ENCODE results near the gene PNRC1.

The PNRC1 gene

DNA sequence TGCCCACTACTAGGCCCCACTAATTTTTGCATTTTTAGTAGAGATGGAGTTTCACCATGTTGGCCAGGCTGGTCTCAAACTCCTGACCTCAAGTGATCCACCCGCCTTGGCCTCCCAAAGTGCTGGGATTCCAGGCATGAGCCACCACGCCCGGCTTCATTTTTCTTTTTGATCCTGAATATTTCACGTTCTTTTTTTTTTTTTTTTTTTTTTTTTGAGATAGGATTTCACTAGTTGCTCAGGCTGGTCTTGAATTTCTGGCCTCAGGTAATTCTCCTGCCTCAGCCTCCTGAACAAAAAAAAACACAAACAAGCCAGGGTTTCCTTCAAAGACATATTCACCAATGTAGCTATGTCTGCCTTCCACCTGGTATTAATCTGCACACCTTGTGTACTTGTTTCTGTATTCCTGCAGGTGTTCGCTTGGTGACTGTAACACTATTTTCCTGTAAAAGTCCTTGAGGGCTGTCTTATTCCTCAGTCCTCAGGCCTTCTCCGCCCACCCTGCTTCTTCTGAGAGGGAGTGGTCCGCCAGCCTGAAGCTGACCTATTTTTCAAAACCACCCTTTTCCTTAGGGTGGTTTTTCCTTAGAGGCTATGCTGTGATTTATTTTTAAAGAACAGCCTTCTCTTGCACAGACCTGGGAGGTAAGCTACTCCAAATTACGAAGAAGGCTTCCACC lies 36.1 kb upstream of the PNRC1 start:
- Histone ChIP-seq H3K79me2 (ENCODE audit: control insufficient read depth, insufficient read depth, low read length, unreplicated experiment) (no peaks in the 10 kb centered on the region), H3K27me3 (ENCODE audit: insufficient read depth, low read length) (no peaks in the 10 kb centered on the region), H3K36me3 (ENCODE audit: insufficient read depth, low read length) (no peaks in the 10 kb centered on the region), H3K4me3 (ENCODE audit: low read depth, low read length) (no peak overlapping the region), H3K4me1 (ENCODE audit: control insufficient read depth, insufficient read depth, low read length, unreplicated experiment) (peaks cover 22% of the 10 kb centered on the region), H3K27ac (ENCODE audit: low read depth, low read length) (no peak overlapping the region), H2AFZ (ENCODE audit: low read length, unreplicated experiment) (no peak overlapping the region)

GRCh38 chr6:89045011-89045387 lies 35.6 kb upstream of the PNRC1 start:
- no peak overlapping the region for H3K27ac ChIP-seq (ENCODE audit: low read depth, low read length)
- H2AFZ ChIP-seq (ENCODE audit: low read length, unreplicated experiment) = no peak overlapping the region
- H3K27me3 ChIP-seq (ENCODE audit: insufficient read depth, low read length) = no peaks in the 10 kb centered on the region
- no peaks in the 10 kb centered on the region for H3K79me2 ChIP-seq (ENCODE audit: control insufficient read depth, insufficient read depth, low read length, unreplicated experiment)
- H3K36me3 ChIP-seq (ENCODE audit: insufficient read depth, low read length) = no peaks in the 10 kb centered on the region
- H3K4me3 ChIP-seq (ENCODE audit: low read depth, low read length) = no peak overlapping the region
- peaks cover 27% of the 10 kb centered on the region for H3K4me1 ChIP-seq (ENCODE audit: control insufficient read depth, insufficient read depth, low read length, unreplicated experiment)

- H2AFZ ChIP-seq (ENCODE audit: low read length, unreplicated experiment) = no peak overlapping the region
- no peaks in the 10 kb centered on the region for H3K27me3 ChIP-seq (ENCODE audit: insufficient read depth, low read length)
- H3K4me1 ChIP-seq (ENCODE audit: control insufficient read depth, insufficient read depth, low read length, unreplicated experiment) = peaks cover 33% of the 10 kb centered on the region
Measured at GRCh38 chr6:89045576-89045975, 35.0 kb upstream of the PNRC1 start.

DNA sequence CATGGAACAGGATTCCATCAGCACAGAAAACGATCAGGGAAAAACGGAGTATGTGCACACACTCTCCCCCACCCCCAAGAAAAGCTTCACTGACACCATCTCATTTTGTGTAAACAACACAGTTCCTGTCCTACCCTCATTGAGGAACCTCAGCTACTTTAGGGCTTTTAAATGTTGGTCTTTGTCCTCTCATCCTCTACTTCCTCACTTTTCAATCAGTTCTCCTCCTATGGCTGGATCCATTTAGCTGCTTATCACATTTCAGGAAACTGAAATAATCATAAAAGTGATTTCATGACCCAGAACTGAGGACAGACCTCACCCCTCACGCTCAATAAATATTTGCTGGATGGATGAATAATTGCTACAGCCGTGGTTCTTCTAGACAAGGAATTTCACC lies 33.1 kb upstream of the PNRC1 start:
- H3K27me3 ChIP-seq (ENCODE audit: insufficient read depth, low read length) = no peaks in the 10 kb centered on the region
- H3K36me3 ChIP-seq (ENCODE audit: insufficient read depth, low read length) = no peaks in the 10 kb centered on the region
- no peak overlapping the region for H3K4me3 ChIP-seq (ENCODE audit: low read depth, low read length)
- H2AFZ ChIP-seq (ENCODE audit: low read length, unreplicated experiment) = no peak overlapping the region
- H3K79me2 ChIP-seq (ENCODE audit: control insufficient read depth, insufficient read depth, low read length, unreplicated experiment) = no peaks in the 10 kb centered on the region
- H3K27ac ChIP-seq (ENCODE audit: low read depth, low read length) = no peak overlapping the region
- peaks cover 37% of the 10 kb centered on the region for H3K4me1 ChIP-seq (ENCODE audit: control insufficient read depth, insufficient read depth, low read length, unreplicated experiment)

More at GRCh38 chr6:89045576-89045975, 35.0 kb upstream of the PNRC1 start:
- Histone ChIP-seq H3K27ac (ENCODE audit: low read depth, low read length) (peak overlapping the region; percentile 29; the same call in 1 of the 2 replicates), H3K36me3 (ENCODE audit: insufficient read depth, low read length) (no peaks in the 10 kb centered on the region), H3K79me2 (ENCODE audit: control insufficient read depth, insufficient read depth, low read length, unreplicated experiment) (no peaks in the 10 kb centered on the region), H3K4me3 (ENCODE audit: low read depth, low read length) (no peak overlapping the region)

- no peaks in the 10 kb centered on the region for H3K36me3 ChIP-seq (ENCODE audit: insufficient read depth, low read length)
- peak overlapping the region; percentile 51 for H2AFZ ChIP-seq (ENCODE audit: low read length, unreplicated experiment)
- H3K4me1 ChIP-seq (ENCODE audit: control insufficient read depth, insufficient read depth, low read length, unreplicated experiment) = peaks cover 37% of the 10 kb centered on the region
- no peak overlapping the region; the same call in 1 of the 2 replicates for H3K4me3 ChIP-seq (ENCODE audit: low read depth, low read length)
- no peaks in the 10 kb centered on the region for H3K27me3 ChIP-seq (ENCODE audit: insufficient read depth, low read length)
- H3K79me2 ChIP-seq (ENCODE audit: control insufficient read depth, insufficient read depth, low read length, unreplicated experiment) = no peaks in the 10 kb centered on the region
- H3K27ac ChIP-seq (ENCODE audit: low read depth, low read length) = peak overlapping the region; percentile 64
Measured at GRCh38 chr6:89048288-89048923, 32.1 kb upstream of the PNRC1 start.

DNA sequence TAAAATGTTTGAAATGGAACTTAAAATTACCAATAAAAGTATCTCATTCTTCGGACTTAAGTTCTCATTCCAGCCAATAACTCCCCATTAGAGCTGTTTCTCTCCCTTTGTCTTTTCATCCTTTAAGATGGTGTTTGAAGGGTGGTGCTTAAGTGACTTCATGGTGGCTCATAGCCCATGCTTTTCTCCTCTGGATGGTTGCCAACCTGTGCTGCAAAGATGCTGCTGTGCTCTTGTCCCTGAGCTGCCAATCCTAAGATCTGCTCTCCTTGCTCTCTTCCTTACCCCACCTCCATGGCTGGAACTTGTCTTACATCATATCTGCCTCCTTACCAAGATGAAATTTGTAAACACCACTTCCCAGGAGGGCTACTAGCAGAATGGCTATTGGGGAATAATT lies 31.6 kb upstream of the PNRC1 start:
- Histone ChIP-seq H3K79me2 (ENCODE audit: control insufficient read depth, insufficient read depth, low read length, unreplicated experiment) (no peaks in the 10 kb centered on the region), H2AFZ (ENCODE audit: low read length, unreplicated experiment) (peak overlapping the region; percentile 51), H3K4me1 (ENCODE audit: control insufficient read depth, insufficient read depth, low read length, unreplicated experiment) (peaks cover 37% of the 10 kb centered on the region), H3K27ac (ENCODE audit: low read depth, low read length) (peak overlapping the region; percentile 64), H3K27me3 (ENCODE audit: insufficient read depth, low read length) (no peaks in the 10 kb centered on the region), H3K4me3 (ENCODE audit: low read depth, low read length) (no peak overlapping the region; the same call in 1 of the 2 replicates), H3K36me3 (ENCODE audit: insufficient read depth, low read length) (no peaks in the 10 kb centered on the region)

GRCh38 chr6:89050155-89050554 lies 30.4 kb upstream of the PNRC1 start:
- Histone ChIP-seq H3K27me3 (ENCODE audit: insufficient read depth, low read length) (no peaks in the 10 kb centered on the region), H3K79me2 (ENCODE audit: control insufficient read depth, insufficient read depth, low read length, unreplicated experiment) (no peaks in the 10 kb centered on the region), H3K4me3 (ENCODE audit: low read depth, low read length) (no peak overlapping the region), H3K27ac (ENCODE audit: low read depth, low read length) (peak overlapping the region; percentile 64), H3K36me3 (ENCODE audit: insufficient read depth, low read length) (no peaks in the 10 kb centered on the region), H3K4me1 (ENCODE audit: control insufficient read depth, insufficient read depth, low read length, unreplicated experiment) (peaks cover 37% of the 10 kb centered on the region), H2AFZ (ENCODE audit: low read length, unreplicated experiment) (no peak overlapping the region)

- no peak overlapping the region for H2AFZ ChIP-seq (ENCODE audit: low read length, unreplicated experiment)
- H3K27ac ChIP-seq (ENCODE audit: low read depth, low read length) = peak overlapping the region; percentile 64
Measured at GRCh38 chr6:89050697-89051096, 29.9 kb upstream of the PNRC1 start.

DNA sequence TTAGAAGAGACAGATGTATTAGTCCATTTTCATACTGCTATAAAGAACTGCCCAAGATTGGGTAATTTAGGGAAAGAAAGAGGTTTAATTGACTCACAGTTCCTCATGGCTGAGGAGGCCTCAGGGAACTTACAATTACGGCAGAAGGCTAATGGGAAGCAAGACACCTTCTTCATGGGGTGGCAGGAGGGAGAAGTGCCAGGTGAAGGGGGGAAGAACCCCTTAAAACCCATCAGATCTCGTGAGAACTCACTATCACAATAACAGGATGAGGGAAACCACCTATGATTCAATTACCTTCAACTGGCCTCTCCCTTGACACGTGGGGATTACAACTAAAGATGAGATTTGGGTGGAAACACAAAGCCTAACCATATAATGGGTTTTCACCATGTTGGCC lies 28.9 kb upstream of the PNRC1 start:
- no peaks in the 10 kb centered on the region for H3K36me3 ChIP-seq (ENCODE audit: insufficient read depth, low read length)
- H3K4me3 ChIP-seq (ENCODE audit: low read depth, low read length) = no peak overlapping the region
- H3K27ac ChIP-seq (ENCODE audit: low read depth, low read length) = no peak overlapping the region
- H3K79me2 ChIP-seq (ENCODE audit: control insufficient read depth, insufficient read depth, low read length, unreplicated experiment) = no peaks in the 10 kb centered on the region
- H3K4me1 ChIP-seq (ENCODE audit: control insufficient read depth, insufficient read depth, low read length, unreplicated experiment) = peaks cover 37% of the 10 kb centered on the region
- H2AFZ ChIP-seq (ENCODE audit: low read length, unreplicated experiment) = no peak overlapping the region
- no peaks in the 10 kb centered on the region for H3K27me3 ChIP-seq (ENCODE audit: insufficient read depth, low read length)

More at GRCh38 chr6:89050697-89051096, 29.9 kb upstream of the PNRC1 start:
- no peaks in the 10 kb centered on the region for H3K36me3 ChIP-seq (ENCODE audit: insufficient read depth, low read length)
- H3K27me3 ChIP-seq (ENCODE audit: insufficient read depth, low read length) = no peaks in the 10 kb centered on the region
- H3K79me2 ChIP-seq (ENCODE audit: control insufficient read depth, insufficient read depth, low read length, unreplicated experiment) = no peaks in the 10 kb centered on the region
- no peak overlapping the region for H3K4me3 ChIP-seq (ENCODE audit: low read depth, low read length)
- H3K4me1 ChIP-seq (ENCODE audit: control insufficient read depth, insufficient read depth, low read length, unreplicated experiment) = peaks cover 37% of the 10 kb centered on the region

DNA sequence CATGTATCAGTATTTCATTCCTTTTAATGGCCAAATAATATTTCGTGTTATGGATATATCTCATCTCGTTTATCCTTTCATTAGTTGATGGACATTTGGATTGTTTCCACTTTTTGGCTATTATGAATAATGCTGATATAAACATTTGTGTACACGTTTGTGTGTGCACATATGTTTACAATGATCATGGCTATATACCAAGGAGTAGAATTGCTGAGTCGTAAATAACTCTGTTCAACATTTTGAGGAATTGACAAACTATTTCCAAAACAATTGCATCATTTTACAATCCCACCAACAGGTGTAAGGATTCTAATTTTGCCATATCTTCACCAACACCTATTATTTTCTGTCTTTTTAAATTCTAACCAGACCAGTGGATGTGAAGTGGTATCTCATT lies 26.3 kb upstream of the PNRC1 start:
- Histone ChIP-seq H3K4me3 (ENCODE audit: low read depth, low read length) (no peak overlapping the region), H3K4me1 (ENCODE audit: control insufficient read depth, insufficient read depth, low read length, unreplicated experiment) (peaks cover 17% of the 10 kb centered on the region), H2AFZ (ENCODE audit: low read length, unreplicated experiment) (no peak overlapping the region), H3K36me3 (ENCODE audit: insufficient read depth, low read length) (no peaks in the 10 kb centered on the region), H3K27ac (ENCODE audit: low read depth, low read length) (no peak overlapping the region), H3K79me2 (ENCODE audit: control insufficient read depth, insufficient read depth, low read length, unreplicated experiment) (no peaks in the 10 kb centered on the region), H3K27me3 (ENCODE audit: insufficient read depth, low read length) (no peaks in the 10 kb centered on the region)

DNA sequence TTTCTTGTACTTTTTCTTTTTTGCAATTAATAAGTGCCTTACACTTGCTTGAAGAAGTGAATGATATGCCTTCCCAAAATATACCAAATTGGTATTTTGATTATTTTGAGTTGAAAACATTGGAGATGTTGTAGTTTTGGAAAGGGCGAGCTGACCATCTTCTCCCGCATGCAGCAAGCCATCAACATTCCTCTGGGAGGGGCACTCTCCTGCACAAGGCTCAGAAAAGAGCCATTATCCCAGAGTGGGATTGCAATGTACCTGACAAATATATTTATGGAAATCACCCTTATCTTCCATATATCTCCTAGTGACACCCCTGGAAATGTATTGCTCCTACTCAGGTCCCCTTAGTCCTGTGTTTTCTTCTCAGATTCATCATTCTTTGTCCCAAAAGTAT lies 22.8 kb upstream of the PNRC1 start:
- Histone ChIP-seq H2AFZ (ENCODE audit: low read length, unreplicated experiment) (no peak overlapping the region), H3K36me3 (ENCODE audit: insufficient read depth, low read length) (no peaks in the 10 kb centered on the region), H3K79me2 (ENCODE audit: control insufficient read depth, insufficient read depth, low read length, unreplicated experiment) (no peaks in the 10 kb centered on the region), H3K4me1 (ENCODE audit: control insufficient read depth, insufficient read depth, low read length, unreplicated experiment) (no peaks in the 10 kb centered on the region), H3K4me3 (ENCODE audit: low read depth, low read length) (no peak overlapping the region), H3K27me3 (ENCODE audit: insufficient read depth, low read length) (no peaks in the 10 kb centered on the region), H3K27ac (ENCODE audit: low read depth, low read length) (no peak overlapping the region)
